A549 (cell line): ENCODE results near the gene ERFL. TPM values are rescaled to one million over a fixed set of nuclear protein-coding genes. Genes with fewer than 3 reads are reported as not detected.

Source experiments
- ATAC-seq, 2 experiments: fragments of 200-7000 bp in 1 of 2; fragments of >200 bp in 1 of 2; cut with Nextera tagmentation in 1 of 2; cut with Tn5 transposase in 1 of 2; 3 replicates each; pipeline versions ENCODE4 v1.8.0 to v1.9.1; 2018 to 2020; ENCODE audit warnings: mild to moderate bottlenecking in 1 of 2, moderate library complexity in 1 of 2
- CTCF ChIA-PET: fragments of 300-600 bp; sonication (Branson Sonifier 250); formaldehyde crosslinking; extraction: SDS; loops from one replicate; lab custom pipeline; 2021; ENCODE audit warnings: antibody characterized with exemption, inconsistent platforms; lab: Yijun Ruan, JAX
- POLR2A ChIA-PET: fragments of 350-600 bp; formaldehyde crosslinking; extraction: SDS; loops from one replicate; lab custom pipeline; 2021; ENCODE audit warnings: antibody characterized with exemption, inconsistent platforms; lab: Yijun Ruan, JAX
- DNase-seq, 2 experiments: peaks; one replicate each; pipeline versions ENCODE4 v3.0.0 to v3.0.0-alpha.2; 2011 to 2016; ENCODE audit warnings: low read depth in 1 of 2, low spot score in 1 of 2
- FAIRE-seq: peaks from 2 replicates; lab custom pipeline; 2011; peaks lifted over from hg19 to GRCh38; lab: Jason Lieb, UNC
- H3K27ac ChIP-seq, 2 experiments: fragments of >200 bp; sonication (Bioruptor Twin); formaldehyde crosslinking; 3 replicates each; pipeline ENCODE4 v1.5.1; 2016 to 2017
- H3K4me1 ChIP-seq: fragments of >200 bp; sonication (Bioruptor Twin); formaldehyde crosslinking; 3 replicates; pipeline ENCODE4 v1.6.1; 2016
- H3K4me2 ChIP-seq: fragments of >200 bp; sonication (Bioruptor Twin); formaldehyde crosslinking; 3 replicates; pipeline ENCODE4 v1.6.1; 2016
- H3K4me3 ChIP-seq: fragments of >200 bp; sonication (Bioruptor Twin); formaldehyde crosslinking; 3 replicates; pipeline ENCODE4 v1.5.1; 2016
- H3K9me3 ChIP-seq: fragments of >200 bp; sonication (Bioruptor Twin); formaldehyde crosslinking; 3 replicates; pipeline ENCODE4 v1.6.1; 2016
- BHLHE40 ChIP-seq: IDR thresholded peaks from 2 replicates; pipeline ENCODE4 v1.6.1; 2012; ENCODE audit warnings: low read depth, low read length, inconsistent platforms
- CBX8 ChIP-seq: fragments of 200-600 bp; sonication (generic); IDR thresholded peaks from 2 replicates; pipeline ENCODE4 v1.6.1; 2016
- CHD2 ChIP-seq: fragments of 150-350 bp; IDR thresholded peaks from 2 replicates; pipeline ENCODE4 v1.6.1; 2014; ENCODE audit warnings: low read length; ENCODE audit not compliant: partially characterized antibody
- EHF ChIP-seq: fragments of 250-450 bp; sonication (Bioruptor Pico); IDR thresholded peaks from 2 replicates; pipeline ENCODE4 v1.5.0; 2020; ENCODE audit warnings: mild to moderate bottlenecking
- ESRRA ChIP-seq: fragments of 150-350 bp; IDR thresholded peaks from 2 replicates; pipeline ENCODE4 v1.6.1; 2014; ENCODE audit warnings: mild to moderate bottlenecking, low read length, borderline replicate concordance
- FOSB ChIP-seq: fragments of 250-450 bp; sonication (Bioruptor Pico); IDR thresholded peaks from 2 replicates; pipeline ENCODE4 v1.5.0; 2020; ENCODE audit warnings: mild to moderate bottlenecking, moderate library complexity
- HEYL ChIP-seq: fragments of 250-450 bp; sonication (Bioruptor Pico); IDR thresholded peaks from 2 replicates; pipeline ENCODE4 v1.8.0; 2021; ENCODE audit warnings: mild to moderate bottlenecking, moderate library complexity
- HOXA7 ChIP-seq: fragments of 250-450 bp; sonication (Bioruptor Pico); IDR thresholded peaks from 2 replicates; pipeline ENCODE4 v1.5.0; 2020; ENCODE audit warnings: mild to moderate bottlenecking, moderate library complexity
- HOXB13 ChIP-seq: fragments of 250-450 bp; sonication (Bioruptor Pico); IDR thresholded peaks from 2 replicates; pipeline ENCODE4 v1.5.0; 2020; ENCODE audit warnings: low read depth, mild to moderate bottlenecking, moderate library complexity
- HOXB5 ChIP-seq: fragments of 250-450 bp; sonication (Bioruptor Pico); IDR thresholded peaks from 2 replicates; pipeline ENCODE4 v1.5.0; 2020; ENCODE audit warnings: mild to moderate bottlenecking, moderate library complexity
- JUN ChIP-seq, 2 experiments: fragments of >200 bp; sonication (Bioruptor Twin); formaldehyde crosslinking; IDR thresholded peaks; 2 replicates in 1 of 2; 3 replicates in 1 of 2; pipeline ENCODE4 v1.6.1; 2016 to 2017
- KDM1A ChIP-seq: fragments of 200-600 bp; sonication (generic); IDR thresholded peaks from 2 replicates; pipeline ENCODE4 v1.6.1; 2016; ENCODE audit warnings: low read depth, mild to moderate bottlenecking
- MAZ ChIP-seq: fragments of 150-350 bp; IDR thresholded peaks from 2 replicates; pipeline ENCODE4 v1.6.1; 2014; ENCODE audit warnings: antibody characterized with exemption, low read depth, low read length, borderline replicate concordance
- RAD21 ChIP-seq, 2 experiments: fragments of >200 bp in 1 of 2; sonication (Bioruptor Twin) in 1 of 2; formaldehyde crosslinking in 1 of 2; IDR thresholded peaks in 1 of 2; conservative IDR thresholded peaks in 1 of 2; 2 replicates in 1 of 2; 3 replicates in 1 of 2; pipeline ENCODE4 v1.6.1; 2012 to 2018; ENCODE audit warnings: inconsistent platforms in 1 of 2
- WGBS: methylation state at CpG from one replicate; pipeline ENCODE4 v1.1.6; 2017; ENCODE audit errors: missing lambda C conversion rate; 5-methylcytosine and 5-hydroxymethylcytosine counted together
- polyA plus RNA-seq, 4 experiments: library from polyadenylated mRNA; depleted of rRNA in 3 of 4; stranded (reverse); fragments of >200 nt; fragmentation: RNase III in 1 of 4; extraction: RNeasy Plus Mini Kit Qiagen cat#74134 plus additional on column Dnase treatment in 1 of 4; gene quantifications; 2 replicates in 3 of 4; 3 replicates in 1 of 4; pipeline ENCODE4 v1.2.3, GENCODE V29; 2011 to 2017
- TF ChIP-seq, protein P1 (sequence below): fragments of >200 bp; sonication (Bioruptor Twin); formaldehyde crosslinking; IDR thresholded peaks from 3 replicates; pipeline ENCODE4 v1.6.1; 2016
- TF ChIP-seq, protein P2 (sequence below): fragments of 250-450 bp; sonication (Bioruptor Pico); IDR thresholded peaks from 2 replicates; pipeline ENCODE4 v1.5.0; 2020; ENCODE audit warnings: low read depth, mild to moderate bottlenecking, moderate library complexity
- TF ChIP-seq, protein P3 (sequence below): IDR thresholded peaks from 2 replicates; pipeline ENCODE4 v1.6.1; 2012

Gene ERFL
- polyA plus RNA-seq, 2 of the 4 experiments (the other 2 are of a cell fraction): 0.15 to 0.19 TPM

DNA sequence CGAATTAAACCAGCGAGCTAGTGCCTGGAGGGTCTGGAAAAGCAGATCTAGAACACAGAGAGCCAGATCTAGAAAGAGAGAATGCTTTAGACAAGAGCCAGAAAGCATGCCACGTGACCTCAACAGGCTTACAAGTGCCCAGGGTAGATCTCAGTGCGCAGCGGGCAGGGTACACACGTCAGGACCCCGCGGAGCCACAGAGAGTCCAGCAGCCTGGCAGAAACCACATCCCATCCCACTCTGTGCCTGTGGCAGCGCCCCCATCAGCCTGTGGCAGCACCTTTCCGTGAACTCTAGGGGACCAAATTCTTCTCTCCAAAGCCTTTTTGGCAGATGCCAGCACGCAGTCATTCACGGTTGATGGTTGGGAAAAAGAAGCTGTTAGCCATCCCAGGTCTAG is 39.3 kb downstream of the ERFL start:
- FAIRE-seq: no peak

DNA sequence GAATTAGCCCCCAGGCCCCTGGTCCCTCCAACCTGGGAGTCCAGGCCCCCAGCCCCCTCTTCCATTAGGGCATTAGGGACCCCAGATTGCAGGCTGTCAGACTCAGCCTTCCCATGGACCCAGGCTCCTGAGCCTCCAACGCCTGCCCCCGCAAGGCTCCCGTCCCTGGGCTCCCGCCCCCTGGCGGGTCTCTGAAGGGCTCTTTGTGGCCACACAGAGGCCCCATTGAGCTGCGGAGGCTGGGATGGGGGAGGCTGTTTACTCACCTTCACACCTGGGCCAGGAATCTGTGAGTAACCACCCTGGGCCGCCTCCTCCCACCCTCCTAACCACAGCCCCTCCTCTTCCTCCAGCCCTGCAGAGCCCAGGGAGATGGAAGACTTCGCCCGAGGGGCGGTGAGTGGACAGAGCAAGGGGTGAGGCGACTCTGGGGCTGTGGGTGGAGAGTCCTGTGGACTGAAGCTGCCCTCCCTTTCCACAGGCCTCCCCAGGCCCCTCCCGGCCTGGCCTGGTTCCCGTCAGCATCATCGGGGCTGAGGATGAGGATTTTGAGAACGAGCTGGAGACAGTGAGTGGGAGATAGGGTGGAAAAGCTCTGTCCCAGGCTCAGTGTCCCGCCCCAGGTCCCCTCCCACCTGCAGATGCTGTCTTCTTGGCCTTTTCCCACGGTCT is 40.4 kb downstream of the ERFL start:
- no peak overlapping the region for H3K4me3 ChIP-seq
- FAIRE-seq (no peak), ATAC-seq (no peak), DNase-seq (no peak)
- CTCF ChIA-PET: interaction anchor here (0.7 to 2.9 kb wide), 7 partner anchors 14 to 136 kb away, joined by 3 to 14 read pairs (median 4); no protein-coding TSS in a partner anchor
- no peaks in the 10 kb centered on the region for H3K9me3 ChIP-seq
- TF ChIP-seq HEYL (no peak), CBX8 (no peak), EHF (CRISPR knock-in tag) (no peak), CHD2 (no peak), FOSB (CRISPR knock-in tag) (no peak), JUN (IDR thresholded peaks at IDR 0.05) (0 out of 5 replicates have a peak, but pooled peaks of 1 of the 2 experiments have one; percentile 15), KDM1A (no peak), RAD21 (conservative IDR thresholded peaks at IDR 0.05 in 1 of 2, IDR thresholded peaks at IDR 0.05 in 1 of 2) (peak in 1 of 2 experiments; percentile 23; a peak in 2 of 5 replicates), HOXB13 (CRISPR knock-in tag) (no peak), HOXA7 (CRISPR knock-in tag) (no peak), BHLHE40 (no peak), HOXB5 (CRISPR knock-in tag) (no peak), MAZ (no peak), ESRRA (no peak)
- TF ChIP-seq, protein P1, sequence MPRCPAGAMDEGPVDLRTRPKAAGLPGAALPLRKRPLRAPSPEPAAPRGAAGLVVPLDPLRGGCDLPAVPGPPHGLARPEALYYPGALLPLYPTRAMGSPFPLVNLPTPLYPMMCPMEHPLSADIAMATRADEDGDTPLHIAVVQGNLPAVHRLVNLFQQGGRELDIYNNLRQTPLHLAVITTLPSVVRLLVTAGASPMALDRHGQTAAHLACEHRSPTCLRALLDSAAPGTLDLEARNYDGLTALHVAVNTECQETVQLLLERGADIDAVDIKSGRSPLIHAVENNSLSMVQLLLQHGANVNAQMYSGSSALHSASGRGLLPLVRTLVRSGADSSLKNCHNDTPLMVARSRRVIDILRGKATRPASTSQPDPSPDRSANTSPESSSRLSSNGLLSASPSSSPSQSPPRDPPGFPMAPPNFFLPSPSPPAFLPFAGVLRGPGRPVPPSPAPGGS: no peak
- TF ChIP-seq, protein P2, sequence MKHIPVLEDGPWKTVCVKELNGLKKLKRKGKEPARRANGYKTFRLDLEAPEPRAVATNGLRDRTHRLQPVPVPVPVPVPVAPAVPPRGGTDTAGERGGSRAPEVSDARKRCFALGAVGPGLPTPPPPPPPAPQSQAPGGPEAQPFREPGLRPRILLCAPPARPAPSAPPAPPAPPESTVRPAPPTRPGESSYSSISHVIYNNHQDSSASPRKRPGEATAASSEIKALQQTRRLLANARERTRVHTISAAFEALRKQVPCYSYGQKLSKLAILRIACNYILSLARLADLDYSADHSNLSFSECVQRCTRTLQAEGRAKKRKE (CRISPR knock-in tag): no peak
- TF ChIP-seq, protein P3, sequence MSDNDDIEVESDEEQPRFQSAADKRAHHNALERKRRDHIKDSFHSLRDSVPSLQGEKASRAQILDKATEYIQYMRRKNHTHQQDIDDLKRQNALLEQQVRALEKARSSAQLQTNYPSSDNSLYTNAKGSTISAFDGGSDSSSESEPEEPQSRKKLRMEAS: no peak
- 0 out of 6 replicates have a peak overlapping the region, but pooled peaks of 1 of the 2 experiments have one; percentile 0 for H3K27ac ChIP-seq
- no peak overlapping the region for H3K4me2 ChIP-seq
- POLR2A ChIA-PET: interaction anchor here (0.9 kb wide), 1 partner anchor 72 kb away, joined by 3 read pairs; no protein-coding TSS in a partner anchor
- WGBS: 84% methylated on average over 17 of the region's 17 CpGs
- H3K4me1 ChIP-seq: peaks cover 15% of the 10 kb centered on the region

More for the DNA sequence above, 39.3 kb downstream of the ERFL start:
- POLR2A ChIA-PET: interaction anchor here (0.9 kb wide), 1 partner anchor 71 kb away, joined by 3 read pairs; no protein-coding TSS in a partner anchor
- ATAC-seq: no peak
- TF ChIP-seq, protein P3: no peak
- DNase-seq: no peak
- no peaks in the 10 kb centered on the region for H3K9me3 ChIP-seq
- CTCF ChIA-PET: interaction anchor here (0.6 to 4.0 kb wide), 11 partner anchors 11 to 417 kb away, joined by 3 to 17 read pairs (median 6); no protein-coding TSS in a partner anchor
- no peak overlapping the region for H3K4me3 ChIP-seq
- H3K4me2 ChIP-seq: no peak overlapping the region
- peaks cover 15% of the 10 kb centered on the region for H3K4me1 ChIP-seq
- H3K27ac ChIP-seq: no peak overlapping the region
- WGBS: 89% methylated on average over 12 of the region's 12 CpGs
